Aorta (tissue), 5 donors: ENCODE results near the gene GNB2. TPM values are rescaled to one million over a fixed set of nuclear protein-coding genes. Genes with fewer than 3 reads are reported as not detected.
A peak's percentile ranks its signal among the peaks of the same experiment; 100 is the strongest.
"Not testable (repeated sequence)": the region's sequence is repeated elsewhere in the genome, so short reads cannot be mapped to it uniquely, and the experiment has no call there.

Source experiments
- ATAC-seq: fragments of 200-7000 bp; cut with Tn5 transposase; one replicate; pipeline ENCODE4 v1.9.1; 2022; ENCODE audit warnings: moderate library complexity; ENCODE audit not compliant: low FRiP score
- DNase-seq, 2 donors: peaks; one replicate each; pipeline ENCODE4 v3.0.0-alpha.2; 2020
- H3K27ac ChIP-seq, 2 donors: one replicate each; pipeline ENCODE4 v1.5.1; 2013; ENCODE audit warnings: low read length in 2 of 2, mild to moderate bottlenecking in 2 of 2, moderate library complexity in 2 of 2, control low read depth in 1 of 2, inconsistent platforms in 1 of 2, low read depth in 1 of 2
- H3K27me3 ChIP-seq, 2 donors: one replicate each; pipeline ENCODE4 v1.6.1; 2013; ENCODE audit warnings: control low read depth in 1 of 2, low read length in 1 of 2, mild to moderate bottlenecking in 1 of 2, moderate library complexity in 1 of 2; ENCODE audit not compliant: insufficient read depth in 2 of 2, control insufficient read depth in 1 of 2
- H3K36me3 ChIP-seq, 2 donors: one replicate each; pipeline ENCODE4 v1.6.1; 2013; ENCODE audit warnings: control low read depth in 1 of 2, low read length in 1 of 2, mild to moderate bottlenecking in 1 of 2; ENCODE audit not compliant: insufficient read depth in 2 of 2, control insufficient read depth in 1 of 2
- H3K4me1 ChIP-seq, 2 donors: one replicate each; pipeline ENCODE4 v1.6.1; 2013; ENCODE audit warnings: low read length in 2 of 2, control low read depth in 1 of 2, mild to moderate bottlenecking in 1 of 2, moderate library complexity in 1 of 2; ENCODE audit not compliant: insufficient read depth in 2 of 2, control insufficient read depth in 1 of 2
- H3K4me3 ChIP-seq, 2 donors: one replicate each; pipeline ENCODE4 v1.5.1; 2013; ENCODE audit warnings: low read length in 2 of 2, control low read depth in 1 of 2, mild to moderate bottlenecking in 1 of 2
- H3K9me3 ChIP-seq: one replicate; pipeline ENCODE4 v1.6.1; 2013; ENCODE audit warnings: mild to moderate bottlenecking, low read length; ENCODE audit not compliant: control insufficient read depth
- WGBS, 2 donors: extraction: QIAGEN DNeasy Blood & Tissue Kit; methylation state at CpG; one replicate each; pipeline ENCODE4 v1.1.7; 2013; 5-methylcytosine and 5-hydroxymethylcytosine counted together
- intact Hi-C, 2 donors: fragments of 100-400 bp; cut with DNase I; formaldehyde crosslinking; loops; one replicate each; pipeline versions ENCODE4 v1.14.2 to v1.15.0; 2022
- polyA plus RNA-seq, 2 donors: library from polyadenylated mRNA; stranded (reverse); fragments of 200-250 nt; gene quantifications; one replicate each; pipeline ENCODE4 v1.2.3, GENCODE V29; 2013
- total RNA-seq, 2 donors: library from RNA; stranded (reverse); fragmentation: NEBNext Ultra II Directional; extraction: Animal tissue kit (Norgen Biotek cat#: 25700); gene quantifications; one replicate each; pipeline ENCODE4 v1.2.1, GENCODE V29; 2021
- donor health status: healthy with polysubstance abuse.
- donor health status: Bipolar disorder and iron deficiency.
- donor health status: DM: no; HTN: no; CAD: no.
- donor health status: DM: no; HTN: no; CAD: no.
- donor health status: DM: yes; HTN: yes; CAD: no.

The GNB2 gene
- total and polyA plus RNA-seq, 4 donors, result 107 to 227 (median 195) TPM

DNA sequence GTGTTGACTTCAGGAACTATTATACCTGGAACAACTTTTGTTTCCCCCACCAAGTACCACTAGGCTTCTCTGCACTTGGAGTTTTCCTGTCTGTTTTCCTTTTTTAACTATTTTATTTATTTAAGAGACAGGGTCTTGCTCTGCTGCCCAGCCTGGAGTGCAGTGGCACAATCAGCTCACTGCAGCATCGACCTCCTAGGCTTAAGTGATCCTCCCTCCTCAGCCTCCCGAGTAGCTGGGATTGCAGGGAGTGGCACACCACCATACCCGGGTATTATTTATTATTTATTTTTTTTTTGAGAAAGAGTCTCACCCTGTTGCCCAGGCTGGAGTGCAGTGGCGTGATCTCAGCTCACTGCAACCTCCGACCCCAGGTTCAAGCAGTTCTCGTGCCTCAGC lies 22.6 kb downstream of the GNB2 start:
- intact Hi-C loops, result no loop called here
- H3K4me3 ChIP-seq, result no peak overlapping the region
- DNase-seq (peak in 1 of 2 donors; percentile 23), ATAC-seq (no peak)
- H3K9me3 ChIP-seq, result no peaks in the 10 kb centered on the region
- no peaks in the 10 kb centered on the region for H3K4me1 ChIP-seq
- H3K27me3 ChIP-seq, result no peaks in the 10 kb centered on the region
- H3K27ac ChIP-seq, result no peak overlapping the region
- WGBS, 2 donors, result 77 to 79% methylated on average over 6 of the region's 6 CpGs
- H3K36me3 ChIP-seq, result no peaks in the 10 kb centered on the region

DNA sequence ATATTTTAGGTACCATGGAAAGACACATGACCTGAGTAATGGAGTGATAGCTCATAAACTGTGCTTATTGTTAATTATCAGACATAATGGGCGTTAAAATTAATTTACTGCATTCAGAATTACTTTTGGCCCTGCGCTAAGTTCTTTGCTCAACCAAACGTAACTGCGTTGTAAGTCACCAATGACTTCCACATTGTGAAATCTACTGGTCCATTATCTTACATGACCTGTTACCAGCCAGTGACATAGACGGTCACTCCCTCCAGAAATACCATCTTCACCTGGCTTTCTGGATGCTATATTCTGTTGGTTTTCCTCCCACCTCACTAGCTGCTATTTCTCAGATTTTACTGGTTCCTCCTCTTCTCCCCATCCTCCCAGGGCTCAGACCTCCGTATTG lies 25.5 kb downstream of the GNB2 start:
- Histone ChIP-seq H3K4me1 (no peaks in the 10 kb centered on the region), H3K27me3 (no peaks in the 10 kb centered on the region), H3K4me3 (no peak overlapping the region), H3K36me3 (no peaks in the 10 kb centered on the region), H3K27ac (no peak overlapping the region), H3K9me3 (no peaks in the 10 kb centered on the region)
- ATAC-seq (no peak), DNase-seq (no peak)
- WGBS, 2 donors, result 68 to 69% methylated on average over 6 of the region's 6 CpGs
- intact Hi-C loops, result no loop called here

DNA sequence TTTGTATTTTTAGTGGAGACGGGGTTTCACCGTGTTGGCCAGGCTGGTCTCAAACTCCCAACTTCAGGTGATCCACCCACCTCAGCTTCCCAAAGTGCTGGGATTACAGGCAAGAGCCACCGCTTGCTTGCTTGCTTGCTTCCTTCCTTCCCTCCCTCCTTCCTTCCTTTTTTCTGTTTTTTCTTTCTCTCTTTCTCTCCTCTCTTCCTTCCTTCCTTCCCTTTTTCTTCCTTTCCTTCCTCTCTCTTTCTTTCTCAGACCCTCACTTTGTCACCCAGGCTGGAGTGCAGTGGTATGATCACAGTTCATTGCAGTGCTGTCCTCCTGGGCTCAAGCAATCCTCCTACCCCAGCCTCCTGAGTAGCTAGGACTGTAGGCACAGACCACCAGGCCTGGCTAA lies 27.5 kb downstream of the GNB2 start:
- H3K4me1 ChIP-seq, ATAC-seq, intact Hi-C loops, H3K36me3 ChIP-seq, H3K9me3 ChIP-seq, H3K4me3 ChIP-seq, H3K27me3 ChIP-seq, DNase-seq, H3K27ac ChIP-seq: not testable (repeated sequence)
- WGBS, 2 donors, result 61 to 63% methylated on average over 3 of the region's 3 CpGs

DNA sequence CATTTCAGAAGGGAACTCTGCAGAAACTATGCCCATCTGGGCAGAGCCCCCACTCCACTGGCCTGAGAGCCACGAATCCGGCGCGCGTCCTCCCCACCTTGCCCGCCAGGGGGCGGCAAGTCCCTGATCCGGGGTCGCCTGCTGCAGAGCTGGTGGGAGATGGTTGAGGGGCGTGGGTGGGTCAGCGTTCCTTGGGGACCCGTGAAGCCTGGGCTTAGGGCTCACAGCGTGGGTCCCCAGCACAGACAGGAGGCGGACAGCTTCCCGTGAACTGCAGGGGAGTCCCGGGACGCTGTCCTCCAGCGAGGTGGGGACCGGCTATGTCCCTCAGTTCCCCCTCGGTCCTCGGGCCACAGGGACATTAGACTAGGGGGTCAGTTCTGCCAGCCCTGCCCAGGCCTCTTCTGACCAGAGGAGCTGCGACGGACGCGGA lies 31.8 kb downstream of the GNB2 start:
- Histone ChIP-seq H3K4me3 (peak overlapping the region; percentile 5 to 59), H3K4me1 (no peaks in the 10 kb centered on the region), H3K36me3 (no peaks in the 10 kb centered on the region), H3K27me3 (no peaks in the 10 kb centered on the region), H3K27ac (peak overlapping the region in 1 of 2 donors; percentile 75), H3K9me3 (no peaks in the 10 kb centered on the region)
- intact Hi-C loops, result loop anchor here (1.0 to 2.0 kb wide), 2 partner anchors 147 kb away; partner anchors contain the start of gene SLC12A9 (in 2 of the 2)
- 0% methylated on average over 25 of the region's 25 CpGs for WGBS, 2 donors
- peak; percentile 84 to 94 for DNase-seq
- peak; percentile 91 for ATAC-seq

DNA sequence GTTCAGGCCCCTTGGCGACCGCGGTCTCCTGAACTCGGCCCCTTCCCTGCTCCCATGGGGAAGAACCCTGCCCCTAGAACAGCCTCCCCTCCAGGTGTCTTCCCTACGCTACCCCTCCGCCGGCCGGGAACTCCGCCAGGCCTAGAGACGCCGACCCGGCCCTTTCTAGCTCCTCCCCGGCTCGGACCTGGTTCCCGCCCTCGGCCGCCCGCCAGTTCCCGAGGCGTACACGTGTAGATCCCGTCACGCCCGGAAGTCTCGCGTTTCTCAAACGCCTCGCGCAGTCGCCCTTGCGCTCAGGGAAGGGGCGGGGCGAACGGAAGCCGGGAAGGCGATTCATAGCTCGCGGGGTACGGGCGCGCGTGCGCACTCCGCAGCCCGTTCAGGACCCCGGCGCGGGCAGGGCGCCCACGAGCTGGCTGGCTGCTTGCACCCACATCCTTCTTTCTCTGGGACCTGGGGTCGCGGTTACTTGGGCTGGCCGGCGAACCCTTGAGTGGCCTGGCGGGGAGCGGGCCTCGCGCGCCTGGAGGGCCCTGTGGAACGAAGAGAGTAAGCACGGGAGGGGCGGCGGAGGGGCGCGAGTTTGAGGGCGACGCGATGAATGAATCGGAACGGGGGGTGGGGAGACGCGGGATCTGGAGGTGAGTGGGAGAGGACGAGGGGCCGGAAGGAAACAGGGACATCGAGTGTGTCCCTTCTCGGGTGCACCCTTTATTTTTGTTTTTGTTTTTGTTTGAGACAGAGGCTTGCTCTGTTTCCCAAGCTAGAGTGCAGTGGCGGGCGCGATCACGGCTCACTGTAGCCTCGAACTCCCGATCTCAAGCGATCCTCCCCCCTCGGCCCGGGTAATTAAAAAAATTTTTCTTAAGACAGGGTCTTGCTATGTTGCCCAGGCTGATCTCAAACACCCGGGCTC lies 32.5 kb downstream of the GNB2 start, which contains the start of gene POP7:
Gene POP7, plus strand, starts transcription at position 369 of the 919 bp plus-strand sequence. CDS start 710 bp downstream, outside the sequence.
- DNase-seq (peak; percentile 99 to 100), ATAC-seq (peak; percentile 99)
- Histone ChIP-seq H3K36me3 (no peaks in the 10 kb centered on the region), H3K4me3 (peak within 1 kb of the TSS; percentile 36 to 59), H3K27me3 (no peaks in the 10 kb centered on the region), H3K27ac (peak within 1 kb of the TSS in 1 of 2 donors; percentile 75), H3K9me3 (no peaks in the 10 kb centered on the region), H3K4me1 (no peaks in the 10 kb centered on the region)
- 0 to 1% methylated on average over 84 to 86 of the region's 86 CpGs for WGBS, 2 donors
- intact Hi-C loops, result loop anchor here (1.0 to 2.0 kb wide), 2 partner anchors 146 to 147 kb away; partner anchors contain the start of gene SLC12A9 (in 2 of the 2)

DNA sequence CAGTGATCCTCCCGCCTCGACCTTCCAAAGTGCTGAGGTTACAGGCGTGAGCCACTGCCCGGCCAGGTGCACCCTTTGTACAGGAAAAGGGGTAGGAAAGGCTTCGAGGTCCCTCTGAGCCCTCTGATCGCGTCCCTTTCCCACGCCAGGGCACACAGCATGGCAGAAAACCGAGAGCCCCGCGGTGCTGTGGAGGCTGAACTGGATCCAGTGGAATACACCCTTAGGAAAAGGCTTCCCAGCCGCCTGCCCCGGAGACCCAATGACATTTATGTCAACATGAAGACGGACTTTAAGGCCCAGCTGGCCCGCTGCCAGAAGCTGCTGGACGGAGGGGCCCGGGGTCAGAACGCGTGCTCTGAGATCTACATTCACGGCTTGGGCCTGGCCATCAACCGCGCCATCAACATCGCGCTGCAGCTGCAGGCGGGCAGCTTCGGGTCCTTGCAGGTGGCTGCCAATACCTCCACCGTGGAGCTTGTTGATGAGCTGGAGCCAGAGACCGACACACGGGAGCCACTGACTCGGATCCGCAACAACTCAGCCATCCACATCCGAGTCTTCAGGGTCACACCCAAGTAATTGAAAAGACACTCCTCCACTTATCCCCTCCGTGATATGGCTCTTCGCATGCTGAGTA lies 33.3 kb downstream of the GNB2 start:
- peak in 1 of 2 donors; percentile 82 for DNase-seq
- intact Hi-C loops, result no loop called here
- 24 to 27% methylated on average over 34 of the region's 34 CpGs for WGBS, 2 donors

DNA sequence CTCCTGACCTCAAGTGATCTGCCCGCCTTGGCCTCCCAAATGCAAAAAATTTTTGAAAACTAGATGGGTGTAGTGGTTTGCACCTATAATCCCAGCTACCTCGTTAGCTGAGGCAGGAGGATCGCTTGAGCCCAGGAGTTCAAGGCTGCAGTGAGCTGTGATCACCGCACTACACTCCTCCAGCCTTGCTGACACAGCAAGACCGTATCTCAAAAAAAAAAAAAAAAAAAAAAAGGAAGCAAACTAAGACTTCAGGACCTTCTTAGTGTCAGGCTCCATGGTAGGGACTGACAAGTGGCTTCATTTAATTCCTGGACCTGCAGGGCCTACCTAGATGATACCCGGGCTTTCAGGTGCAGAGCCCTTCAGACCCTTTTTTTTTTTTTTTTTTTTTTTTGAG lies 34.9 kb downstream of the GNB2 start:
- intact Hi-C loops, result no loop called here
- ATAC-seq, result no peak
- no peaks in the 10 kb centered on the region for H3K27me3 ChIP-seq
- no peaks in the 10 kb centered on the region for H3K4me1 ChIP-seq
- no peak overlapping the region for H3K4me3 ChIP-seq
- H3K9me3 ChIP-seq, result no peaks in the 10 kb centered on the region
- no peak for DNase-seq
- 85 to 90% methylated on average over 6 of the region's 6 CpGs for WGBS, 2 donors
- no peak overlapping the region for H3K27ac ChIP-seq
- no peaks in the 10 kb centered on the region for H3K36me3 ChIP-seq

More for the DNA sequence above, 33.3 kb downstream of the GNB2 start:
- ATAC-seq, result no peak
- no peaks in the 10 kb centered on the region for H3K27me3 ChIP-seq
- no peak overlapping the region for H3K27ac ChIP-seq
- H3K4me1 ChIP-seq, result no peaks in the 10 kb centered on the region
- H3K36me3 ChIP-seq, result no peaks in the 10 kb centered on the region
- no peaks in the 10 kb centered on the region for H3K9me3 ChIP-seq
- H3K4me3 ChIP-seq, result peak overlapping the region; percentile 36 to 59

DNA sequence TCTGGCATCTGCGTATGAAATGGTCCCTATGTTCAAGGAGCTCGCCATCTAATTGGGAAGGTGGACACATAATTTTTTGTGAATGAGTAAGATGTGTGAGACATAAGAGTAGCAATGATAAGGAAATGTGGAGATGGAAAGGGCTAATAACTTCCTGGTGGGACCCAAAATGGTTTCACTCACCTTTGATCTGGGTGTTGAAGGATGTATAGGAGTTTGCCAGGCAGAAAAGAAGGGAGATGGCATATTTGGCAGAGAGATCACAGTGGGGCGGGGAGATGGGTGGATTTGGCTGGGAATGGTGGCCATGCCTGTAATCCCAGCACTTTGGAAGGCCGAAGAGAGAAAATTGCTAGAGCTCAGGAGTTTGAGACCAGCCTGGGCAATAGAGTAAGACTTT lies 36.9 kb downstream of the GNB2 start:
- Histone ChIP-seq H3K9me3 (no peaks in the 10 kb centered on the region), H3K27ac (no peak overlapping the region), H3K4me3 (no peak overlapping the region), H3K27me3 (no peaks in the 10 kb centered on the region), H3K4me1 (no peaks in the 10 kb centered on the region), H3K36me3 (no peaks in the 10 kb centered on the region)
- WGBS, 2 donors, result 73% methylated on average over 4 of the region's 4 CpGs
- intact Hi-C loops, result no loop called here
- no peak for ATAC-seq
- no peak for DNase-seq
